Right ventricle myocardium superior (tissue), 1 donor: Measurements from ENCODE around the gene ELANE. TPM values are rescaled to one million over a fixed set of nuclear protein-coding genes. Genes with fewer than 3 reads are reported as not detected.
"Not testable (repeated sequence)": the region's sequence is repeated elsewhere in the genome, so short reads cannot be mapped to it uniquely, and the experiment has no call there.

Experiments used
- ATAC-seq: fragments of 200-7000 bp; cut with Tn5 transposase; one replicate; pipeline ENCODE4 v1.9.1; 2020; ENCODE audit warnings: mild to moderate bottlenecking; ENCODE audit not compliant: poor library complexity
- DNase-seq: peaks from one replicate; pipeline ENCODE4 v3.0.0-alpha.2; 2020
- intact Hi-C: fragments of 100-400 bp; cut with DNase I; formaldehyde crosslinking; loops from one replicate; pipeline ENCODE4 v1.11.2; 2022
- total RNA-seq: library from RNA; stranded (reverse); fragmentation: NEBNext Ultra II Directional; extraction: Animal tissue kit (Norgen Biotek cat#: 25700); gene quantifications from one replicate; pipeline ENCODE4 v1.2.1, GENCODE V29; 2021
- donor health status: DM: no; HTN: yes; CAD: no; lungs with severe emphysema.

Gene ELANE
- total RNA-seq, 1 donor from 2014 or later: 1.3 TPM

GRCh38 chr19:812747-813218 lies 39.3 kb upstream of the ELANE start:
- ATAC-seq (no peak), DNase-seq (no peak)
- intact Hi-C loops: no loop called here

- peak; percentile 4 for ATAC-seq
Measured at GRCh38 chr19:813219-814151, 38.6 kb upstream of the ELANE start.

GRCh38 chr19:814152-815078 lies 37.7 kb upstream of the ELANE start:
- ATAC-seq (no peak), DNase-seq (no peak)
- intact Hi-C loops: no loop called here

More at GRCh38 chr19:813219-814151, 38.6 kb upstream of the ELANE start:
- no peak for DNase-seq
- intact Hi-C loops: no loop called here

- DNase-seq: no peak
- intact Hi-C loops: no loop called here
- ATAC-seq: no peak
Measured at GRCh38 chr19:815079-815774, 36.9 kb upstream of the ELANE start.

GRCh38 chr19:815775-816499 lies 36.2 kb upstream of the ELANE start:
- intact Hi-C loops: no loop called here
- ATAC-seq: no peak

GRCh38 chr19:816500-816857 lies 35.6 kb upstream of the ELANE start:
- intact Hi-C loops: no loop called here
- DNase-seq (no peak), ATAC-seq (no peak)

More at GRCh38 chr19:815775-816499, 36.2 kb upstream of the ELANE start:
- DNase-seq: no peak

- ATAC-seq, intact Hi-C loops, DNase-seq: not testable (repeated sequence)
Measured at GRCh38 chr19:820212-820611, 31.9 kb upstream of the ELANE start.

GRCh38 chr19:821231-821824 lies 30.8 kb upstream of the ELANE start:
- intact Hi-C loops: no loop called here
- DNase-seq (no peak), ATAC-seq (no peak)

- DNase-seq (no peak), ATAC-seq (no peak)
- intact Hi-C loops: no loop called here
Measured at GRCh38 chr19:821825-822503, 30.1 kb upstream of the ELANE start, which contains the start of gene PLPPR3. Gene PLPPR3 (minus strand): TSS chr19:821955. CDS start chr19:821559, 396 bp downstream.

GRCh38 chr19:823565-824121 lies 28.5 kb upstream of the ELANE start:
- DNase-seq (no peak), ATAC-seq (no peak)
- intact Hi-C loops: no loop called here

GRCh38 chr19:824885-825284 lies 27.2 kb upstream of the ELANE start:
- ATAC-seq: no peak

GRCh38 chr19:825897-826644 lies 26.0 kb upstream of the ELANE start:
- intact Hi-C loops: no loop called here
- no peak for ATAC-seq
- no peak for DNase-seq

More at GRCh38 chr19:824885-825284, 27.2 kb upstream of the ELANE start:
- intact Hi-C loops: no loop called here
- no peak for DNase-seq

GRCh38 chr19:827314-827709 lies 24.8 kb upstream of the ELANE start:
- no peak for ATAC-seq
- intact Hi-C loops: no loop called here
- no peak for DNase-seq

GRCh38 chr19:827710-828321 lies 24.3 kb upstream of the ELANE start, which contains the start of gene AZU1:
Gene AZU1 (plus strand): TSS chr19:827837. CDS start chr19:827847, 10 bp downstream.
- peak; percentile 31 for ATAC-seq
- intact Hi-C loops: no loop called here
- DNase-seq: peak; percentile 64

GRCh38 chr19:829129-829758 lies 22.9 kb upstream of the ELANE start:
- intact Hi-C loops: no loop called here
- DNase-seq: no peak
- no peak for ATAC-seq
